Measurements from ENCODE around the gene LENG8.
"Not testable (repeated sequence)": the region's sequence is repeated elsewhere in the genome, so short reads cannot be mapped to it uniquely, and the experiment has no call there.

Gene LENG8

DNA sequence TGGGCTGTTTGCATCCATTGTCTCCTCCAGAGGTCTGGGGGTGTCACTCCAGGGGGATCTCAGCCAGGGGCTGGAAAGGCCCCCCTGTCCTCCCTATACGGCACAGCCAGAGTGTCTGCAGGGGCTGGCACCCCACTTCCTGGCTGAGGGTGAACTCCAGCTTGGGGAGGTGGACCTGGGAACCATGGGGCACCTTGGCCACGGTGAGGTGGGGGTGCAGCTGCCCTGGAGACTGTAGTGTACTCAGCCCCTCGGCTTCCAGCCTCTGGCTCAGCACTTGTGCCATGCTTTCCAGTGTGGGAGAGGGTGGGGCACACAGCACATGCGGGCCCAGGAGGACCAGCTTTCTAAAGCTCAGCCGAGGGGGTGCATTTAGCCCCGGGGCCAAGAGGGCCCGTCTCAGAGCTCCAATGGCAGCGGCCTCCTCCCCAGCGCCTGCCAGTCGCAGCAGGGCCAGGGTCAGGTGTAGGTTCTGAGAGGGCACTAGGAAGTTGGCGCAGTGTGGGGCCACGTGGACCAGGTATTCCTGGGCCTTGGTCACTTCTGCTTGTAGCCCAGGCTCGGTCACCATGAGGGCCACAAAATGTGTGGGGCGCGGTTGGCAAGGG lies 13.2 kb downstream of the LENG8 start:
- DNase-seq (ENCODE audit: low spot score), result no peak

DNA sequence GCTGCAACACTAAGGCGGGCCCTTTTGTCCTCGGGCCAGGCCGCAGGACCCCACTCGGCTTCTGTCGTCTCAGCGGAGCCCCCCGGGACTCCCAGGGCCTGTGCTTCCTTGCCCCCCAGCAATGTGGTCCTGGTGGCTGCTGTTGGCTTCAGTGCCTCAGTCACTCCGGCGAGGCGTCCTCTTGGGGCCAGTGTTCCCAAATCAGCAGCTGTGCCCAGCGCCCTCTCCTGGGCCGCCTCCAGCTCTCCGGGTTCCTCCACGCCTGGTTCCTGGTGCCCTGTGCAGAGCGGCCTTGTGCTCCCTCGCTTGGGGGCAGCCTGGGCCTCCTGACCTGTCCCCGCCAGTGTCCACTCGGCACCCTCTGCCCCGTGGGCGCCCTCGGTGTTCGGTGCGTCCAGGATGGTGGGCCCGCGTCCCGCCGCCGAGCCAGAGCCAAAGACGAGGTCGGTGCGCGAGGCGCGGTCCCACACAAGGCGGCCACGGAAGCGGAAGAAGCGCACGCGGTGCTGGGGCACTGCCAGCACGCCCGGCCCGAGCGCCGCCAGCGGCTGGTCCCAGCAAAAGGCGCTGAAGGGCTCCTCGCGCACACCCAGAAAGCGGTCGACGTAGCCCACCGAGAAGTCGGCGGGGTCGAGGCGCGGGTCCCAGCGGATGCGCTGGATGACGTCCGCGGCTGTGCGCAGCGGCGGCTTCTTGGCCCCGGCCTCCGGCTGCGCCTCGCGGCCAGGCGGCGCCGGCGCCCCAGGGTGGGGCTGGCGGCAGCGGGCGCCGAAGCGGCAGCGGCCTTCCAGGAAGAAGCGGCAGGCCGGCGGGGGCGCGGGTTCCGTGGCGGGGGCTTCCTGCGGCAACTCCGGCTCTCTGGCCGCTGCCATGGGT lies 13.9 kb downstream of the LENG8 start:
- DNase-seq (ENCODE audit: low spot score), result peak; percentile 54

DNA sequence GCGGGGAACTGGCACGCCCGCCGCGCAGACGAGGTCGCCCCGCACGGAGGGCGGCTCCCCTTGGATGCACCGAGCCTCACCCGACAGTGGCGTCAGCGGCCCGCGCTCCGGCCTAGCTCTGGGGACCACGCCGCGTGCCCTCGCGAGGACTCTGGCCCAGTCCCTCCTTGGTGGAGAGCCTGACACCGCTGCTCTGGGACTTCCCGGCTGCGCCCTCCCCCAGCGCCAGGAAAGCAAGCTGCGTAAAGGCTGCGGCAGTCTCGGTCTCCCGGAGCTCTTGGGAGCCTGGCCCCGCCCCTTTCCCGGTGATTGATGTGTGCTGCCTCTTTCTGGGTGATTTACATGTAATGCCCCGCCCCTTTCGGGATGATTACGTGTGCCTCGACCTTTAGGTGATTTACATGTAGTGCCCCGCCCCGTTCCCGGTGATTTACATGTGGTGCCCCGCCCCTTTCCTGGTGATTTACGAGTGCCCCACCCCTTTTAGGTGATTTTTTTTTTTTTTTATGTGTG lies 14.6 kb downstream of the LENG8 start, which contains the start of gene LENG9:
TSS of gene LENG9 (minus strand) at position 248 of the 513 bp plus-strand sequence. CDS start 252 bp downstream, outside the sequence.
- DNase-seq (ENCODE audit: low spot score), result peak; percentile 98

- DNase-seq (ENCODE audit: low spot score), result peak; percentile 88
Measured at GRCh38 chr19:54464044-54464629, 15.1 kb downstream of the LENG8 start.

- peak; percentile 88 for DNase-seq (ENCODE audit: low spot score)
Measured at GRCh38 chr19:54464630-54465425, 15.8 kb downstream of the LENG8 start.

- DNase-seq (ENCODE audit: low spot score), result no peak
Measured at GRCh38 chr19:54465426-54466109, 16.6 kb downstream of the LENG8 start.

GRCh38 chr19:54466110-54466480 lies 17.1 kb downstream of the LENG8 start:
- DNase-seq (ENCODE audit: low spot score), result not testable (repeated sequence)

- no peak for DNase-seq (ENCODE audit: low spot score)
Measured at GRCh38 chr19:54469496-54469934, 20.5 kb downstream of the LENG8 start.

GRCh38 chr19:54470276-54470887 lies 21.4 kb downstream of the LENG8 start:
- no peak for DNase-seq (ENCODE audit: low spot score)

- no peak for DNase-seq (ENCODE audit: low spot score)
Measured at GRCh38 chr19:54470991-54471782, 22.2 kb downstream of the LENG8 start.

DNA sequence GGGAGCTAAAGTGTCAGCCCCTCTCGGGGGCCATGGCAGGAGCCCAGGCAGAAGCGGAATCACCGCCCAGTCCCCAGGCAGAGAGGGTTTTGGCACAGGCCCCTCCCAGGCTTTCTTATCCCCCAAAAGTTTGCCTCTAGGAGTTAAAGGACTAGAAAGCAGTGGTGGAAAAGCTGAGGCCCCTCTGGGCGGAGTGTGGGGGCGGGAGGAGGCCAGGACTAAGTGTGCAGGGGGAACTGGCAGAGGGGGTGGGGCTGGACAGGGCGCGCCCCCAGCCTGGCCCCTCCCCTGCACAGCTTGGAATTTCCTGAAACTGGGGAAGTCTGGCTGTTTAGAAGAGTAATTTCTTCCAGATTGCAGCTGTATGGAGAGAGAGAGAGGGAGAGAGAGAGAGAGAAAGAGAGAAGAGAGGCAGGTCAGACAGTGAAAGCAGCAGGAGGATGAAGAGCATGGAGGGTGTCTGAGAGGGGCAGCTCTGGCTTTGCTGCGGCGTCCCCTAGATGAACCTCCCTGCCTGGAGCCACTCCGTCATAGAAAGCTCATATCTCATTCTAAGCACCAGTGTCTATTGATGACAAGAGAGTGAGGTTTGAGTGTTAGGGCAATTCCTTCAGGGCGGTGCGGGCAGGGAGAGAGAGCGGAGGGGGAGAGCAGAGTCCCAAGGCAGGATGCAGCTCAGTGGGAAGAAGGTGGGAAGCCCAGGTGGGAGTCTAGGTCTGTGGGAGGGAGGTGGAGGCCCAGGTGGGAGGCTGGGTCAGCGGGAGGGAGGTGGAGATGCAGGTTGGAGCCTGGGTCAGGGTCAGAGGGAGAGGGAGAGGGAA lies 24.3 kb downstream of the LENG8 start, which contains the start of gene CDC42EP5:
TSS of gene CDC42EP5 (minus strand) at position 226 of the 821 bp plus-strand sequence. CDS start 7,749 bp downstream, outside the sequence.
- DNase-seq (ENCODE audit: low spot score), result no peak

DNA sequence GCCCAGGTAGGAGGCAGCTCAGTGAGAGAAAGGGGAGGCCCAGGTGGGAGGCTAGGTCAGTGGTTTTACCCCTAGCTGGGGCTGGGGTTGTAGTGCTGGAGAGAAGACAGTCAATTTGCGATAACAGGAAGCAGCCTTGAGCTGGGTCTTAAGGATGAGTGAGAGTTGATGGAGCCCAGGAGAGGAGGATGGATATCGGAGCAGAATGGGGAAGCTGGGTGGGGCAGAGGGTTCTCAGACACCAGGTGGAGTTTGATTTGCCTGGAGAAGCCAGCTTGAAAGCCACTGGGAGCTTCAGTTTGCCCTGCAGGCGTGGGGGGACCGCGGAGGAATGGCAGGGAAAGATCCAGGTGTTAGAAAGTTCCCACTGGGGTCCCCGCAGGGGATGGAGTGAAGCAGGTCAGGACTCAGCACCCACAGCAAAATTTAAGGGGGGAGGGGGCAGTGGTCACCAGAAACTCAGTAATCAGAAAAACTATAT lies 24.9 kb downstream of the LENG8 start:
- DNase-seq (ENCODE audit: low spot score), result no peak

DNA sequence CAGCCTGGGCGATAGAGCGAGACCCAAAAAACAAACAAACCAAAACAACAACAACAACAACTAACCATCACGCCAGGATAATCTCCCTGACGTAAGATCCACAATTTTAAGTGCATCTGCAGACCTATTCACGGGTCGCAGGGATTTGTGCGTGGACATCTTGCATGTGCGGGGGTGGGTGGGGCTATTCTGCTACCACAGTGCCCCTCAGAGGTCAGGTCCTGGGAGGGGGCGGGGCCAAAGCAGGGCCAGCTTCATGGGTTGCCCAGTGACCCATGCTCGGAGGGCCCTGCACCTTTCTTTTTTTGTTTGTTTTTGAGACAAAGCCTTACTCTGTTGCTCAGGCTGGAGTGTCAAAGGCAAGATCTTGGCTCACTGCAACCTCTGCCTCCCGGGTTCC lies 26.7 kb downstream of the LENG8 start:
- DNase-seq (ENCODE audit: low spot score), result no peak

GRCh38 chr19:54477650-54478049 lies 28.7 kb downstream of the LENG8 start:
- DNase-seq (ENCODE audit: low spot score), result no peak

DNA sequence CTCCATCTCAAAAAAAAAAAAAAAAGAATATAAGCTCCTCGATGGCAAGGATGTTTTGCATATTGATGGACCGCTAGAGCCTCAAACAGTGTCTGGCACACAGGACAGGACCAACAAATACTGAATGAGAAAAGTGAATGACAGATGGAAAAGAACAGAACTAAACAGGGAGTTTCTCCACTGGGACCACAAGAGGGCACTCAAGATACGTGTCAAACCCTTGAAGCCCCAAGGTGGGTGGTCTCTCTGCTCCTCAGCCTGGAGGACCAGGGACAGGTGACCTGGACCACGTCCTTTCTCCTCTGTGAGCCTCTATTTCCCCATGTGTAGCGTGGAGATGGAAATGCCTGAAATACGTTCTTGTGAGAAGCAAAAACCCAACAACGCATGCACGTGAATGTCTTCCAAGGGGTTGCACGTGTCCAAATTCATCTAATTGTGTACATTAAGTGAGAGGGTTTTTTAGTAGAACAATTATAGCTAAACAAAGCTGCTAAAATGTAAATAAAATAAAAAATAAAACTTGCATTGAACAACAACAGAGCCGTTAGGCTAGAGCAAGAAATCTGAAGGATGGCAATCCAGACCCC lies 29.8 kb downstream of the LENG8 start:
- peak; percentile 31 for DNase-seq (ENCODE audit: low spot score)

- no peak for DNase-seq (ENCODE audit: low spot score)
Measured at GRCh38 chr19:54480051-54480450, 31.1 kb downstream of the LENG8 start.

GRCh38 chr19:54481326-54481930 lies 32.4 kb downstream of the LENG8 start:
- peak; percentile 30 for DNase-seq (ENCODE audit: low spot score)

DNA sequence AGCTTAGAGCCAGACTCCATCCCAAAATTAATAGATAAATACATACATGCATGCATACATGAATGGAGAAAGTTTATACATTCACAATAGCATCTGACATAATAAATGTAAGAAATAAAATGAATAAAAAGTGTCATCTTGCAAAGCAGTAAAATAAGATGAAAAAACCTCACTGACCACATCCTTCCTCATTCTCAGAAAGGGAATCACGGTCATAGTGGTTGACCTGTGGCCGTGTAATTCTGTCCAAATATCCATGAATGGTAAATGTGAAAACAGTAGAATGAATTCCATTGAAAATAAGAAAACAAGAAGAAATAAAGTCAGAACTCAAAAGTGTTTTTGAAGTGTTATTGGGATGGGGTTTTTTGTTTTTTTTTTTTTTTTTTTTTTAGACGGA lies 33.9 kb downstream of the LENG8 start:
- DNase-seq (ENCODE audit: low spot score), result no peak
